CD4-positive, alpha-beta T cell treated with Interleukin-15 for 4 hours (primary cell): ENCODE measurements around the gene SLC27A3.

Source experiments
- DNase-seq: peaks from one replicate; pipeline ENCODE4 v3.0.0-alpha.2; 2020; ENCODE audit warnings: low spot score

SLC27A3 gene

DNA sequence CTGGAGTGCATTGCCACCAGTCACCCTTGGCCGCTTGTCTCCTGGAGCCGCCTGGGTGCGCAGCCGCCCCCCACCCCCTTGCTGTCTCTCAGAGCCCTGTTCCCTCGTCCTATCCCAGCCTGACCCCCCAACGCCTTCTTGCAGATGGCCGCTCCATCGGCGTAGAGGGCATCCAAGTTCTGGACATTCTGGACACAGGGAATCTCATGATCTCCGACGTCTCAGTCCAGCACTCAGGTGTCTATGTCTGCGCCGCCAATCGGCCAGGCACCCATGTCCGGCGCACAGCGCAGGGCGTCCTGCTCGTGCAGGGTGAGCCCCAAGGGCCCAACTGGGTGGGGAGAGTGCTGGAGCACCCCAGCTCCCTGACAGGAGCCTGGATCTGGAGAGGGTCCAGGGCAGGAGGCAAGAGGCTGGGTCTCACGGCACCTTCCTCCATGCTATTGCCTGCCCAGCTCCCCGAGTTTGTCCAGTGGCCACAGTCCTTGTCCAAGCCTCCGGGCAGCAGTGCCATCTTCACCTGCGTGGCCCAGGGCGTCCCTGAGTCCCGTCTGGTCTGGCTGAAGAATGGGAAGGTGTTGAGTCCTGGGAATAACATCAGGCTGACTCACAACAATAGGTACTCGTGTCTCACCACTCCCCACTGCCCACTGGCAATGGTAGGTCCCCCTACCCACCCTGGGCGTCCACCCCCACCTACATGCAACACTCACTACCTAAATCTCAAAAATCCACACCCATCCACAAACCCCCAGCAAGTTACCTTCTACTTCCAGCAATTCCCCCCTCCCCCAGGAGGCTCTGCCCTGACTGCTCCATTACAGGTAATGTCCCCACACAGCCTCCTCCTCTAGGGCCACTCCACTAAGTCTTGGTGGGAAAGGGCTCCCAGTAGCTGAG, 24.6 kb downstream of the SLC27A3 start:
- DNase-seq: no peak

DNA sequence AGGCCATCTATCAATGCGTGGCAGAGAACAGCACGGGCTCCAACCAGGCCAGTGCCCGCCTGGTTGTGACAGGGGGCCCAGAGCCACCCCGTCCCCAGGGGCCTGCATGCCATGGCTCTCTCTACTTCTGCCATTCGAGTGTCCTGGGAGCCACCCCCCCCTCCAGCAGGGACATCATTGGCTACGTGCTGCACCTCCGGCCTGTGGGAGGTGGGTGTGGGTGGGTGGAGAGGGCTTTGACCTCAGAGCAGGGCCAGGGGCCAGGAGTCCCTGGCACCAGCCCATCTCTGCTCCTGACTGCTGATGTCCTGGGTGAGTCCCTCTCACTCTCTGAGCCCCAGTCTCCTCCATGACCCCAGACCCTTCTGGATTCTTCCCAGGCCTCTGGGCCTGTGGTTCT, 25.3 kb downstream of the SLC27A3 start:
- no peak for DNase-seq

DNA sequence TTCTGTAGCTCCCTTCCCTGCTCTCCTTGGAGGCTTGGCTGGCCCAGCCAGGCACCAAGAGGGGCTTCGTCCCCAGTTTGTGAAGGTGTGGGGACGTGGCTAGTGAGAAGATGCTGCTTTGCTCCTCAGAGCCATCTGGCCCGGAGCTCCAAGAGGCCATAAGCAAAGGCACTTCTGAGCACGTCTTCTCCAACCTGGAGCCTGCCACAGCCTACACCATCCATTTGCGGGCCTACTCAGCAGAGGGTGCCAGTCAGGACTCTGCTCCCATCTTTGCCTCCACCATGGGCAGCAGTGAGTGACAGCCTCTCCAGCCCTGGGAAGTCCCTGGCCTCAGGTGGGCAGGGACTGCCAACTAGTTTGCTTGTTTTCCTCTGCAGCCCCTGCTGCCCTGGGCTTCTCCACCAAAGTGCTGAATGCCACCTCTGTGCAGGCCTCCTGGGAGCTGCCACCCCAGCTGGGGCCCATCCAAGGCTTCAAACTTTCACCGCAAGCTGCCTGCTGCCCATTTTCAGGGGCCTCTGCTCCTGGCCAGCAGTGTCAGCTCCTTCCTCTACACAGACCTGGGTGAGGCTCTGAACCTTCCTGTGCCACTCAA, 25.9 kb downstream of the SLC27A3 start:
- DNase-seq: no peak

DNA sequence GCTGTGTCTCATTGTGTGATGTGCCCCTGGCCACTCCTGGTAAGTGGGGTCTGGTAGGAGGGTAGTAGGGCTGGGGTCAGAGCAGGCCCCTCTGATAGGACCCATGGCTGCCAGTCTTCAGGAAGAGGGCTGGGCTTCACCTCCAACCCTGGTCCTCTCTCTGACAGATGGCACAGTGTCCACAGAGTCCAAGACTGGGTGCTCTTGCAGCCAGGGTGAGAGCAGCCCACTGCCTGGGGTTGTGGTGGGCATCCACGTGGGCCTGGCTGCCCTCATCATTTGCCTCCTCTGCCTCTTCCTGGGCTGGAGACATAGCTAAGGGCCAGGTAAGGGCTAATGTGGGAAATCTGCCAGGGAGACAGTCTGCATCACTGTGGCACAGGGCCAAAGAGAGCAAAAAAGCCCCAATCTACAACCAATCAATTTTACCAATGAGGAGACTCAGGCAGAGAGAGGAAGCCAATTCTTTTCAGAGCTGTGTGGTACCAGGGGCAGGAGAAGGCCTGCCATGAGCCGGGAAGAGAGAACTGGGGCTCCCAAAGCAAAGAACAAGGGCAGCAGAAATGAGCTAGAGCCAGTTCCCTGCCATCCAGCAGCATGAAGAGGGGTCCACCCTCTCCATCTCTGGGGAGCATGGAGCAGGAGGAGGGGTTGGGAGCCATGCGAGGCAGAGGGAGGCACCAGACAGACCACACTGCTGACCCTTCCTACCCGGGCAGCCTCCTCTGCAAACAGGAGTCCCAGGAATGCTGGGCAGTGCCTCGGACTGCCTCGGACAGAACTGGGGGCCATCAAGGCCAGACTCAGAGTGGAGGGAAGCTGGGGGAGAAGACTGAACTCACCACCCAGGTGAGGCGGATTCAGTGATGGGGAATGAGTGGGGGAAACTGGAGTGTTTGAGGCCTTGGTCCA, 26.8 kb downstream of the SLC27A3 start:
- DNase-seq: no peak

DNA sequence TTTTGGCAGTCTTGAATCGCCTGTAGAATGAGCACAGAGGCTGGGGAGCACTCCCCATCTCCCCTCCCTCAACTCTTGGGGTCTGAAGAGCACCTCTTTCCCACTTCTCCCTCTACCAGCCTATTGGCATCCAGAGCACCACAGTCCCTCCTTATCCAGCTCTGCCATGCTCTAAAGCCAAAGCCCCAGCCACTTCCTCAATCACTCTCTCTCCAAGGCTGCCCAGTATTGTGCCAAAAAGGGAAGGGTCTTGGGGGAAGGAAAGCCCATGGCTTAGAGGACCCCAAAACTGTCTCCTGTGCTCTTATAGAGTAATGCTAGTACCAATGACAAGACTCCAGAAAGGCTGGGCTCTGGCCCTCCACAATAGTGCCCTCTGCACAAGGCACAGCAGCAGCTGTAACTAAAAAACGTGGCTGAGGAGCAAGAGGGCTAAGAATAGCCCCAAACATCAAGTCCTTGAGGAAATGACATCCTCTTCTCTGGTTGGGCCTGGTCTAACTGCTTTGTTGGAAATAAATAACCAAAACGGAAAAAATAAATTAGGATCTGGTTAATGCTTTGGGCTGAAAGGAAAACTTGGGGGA, 28.4 kb downstream of the SLC27A3 start:
- no peak for DNase-seq

DNA sequence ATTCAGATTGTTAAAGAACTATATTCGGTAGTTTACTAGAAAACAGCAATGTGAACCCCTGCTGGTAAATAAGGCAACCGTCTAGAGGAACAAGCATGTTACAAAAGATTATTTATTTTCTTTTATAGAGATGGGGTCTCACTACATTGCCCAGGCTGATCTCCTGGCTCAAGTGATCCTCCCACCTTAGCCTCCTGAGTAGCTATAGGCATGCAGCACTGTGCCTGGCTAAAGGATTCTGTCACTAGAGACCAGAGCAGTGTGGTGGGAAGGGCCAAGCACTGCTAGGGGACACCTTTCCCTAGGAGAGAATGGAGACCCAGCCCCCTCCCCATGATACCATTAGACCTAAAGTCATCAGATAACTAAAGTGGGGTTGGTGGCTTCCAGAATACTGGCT, 28.9 kb downstream of the SLC27A3 start:
- no peak for DNase-seq

DNA sequence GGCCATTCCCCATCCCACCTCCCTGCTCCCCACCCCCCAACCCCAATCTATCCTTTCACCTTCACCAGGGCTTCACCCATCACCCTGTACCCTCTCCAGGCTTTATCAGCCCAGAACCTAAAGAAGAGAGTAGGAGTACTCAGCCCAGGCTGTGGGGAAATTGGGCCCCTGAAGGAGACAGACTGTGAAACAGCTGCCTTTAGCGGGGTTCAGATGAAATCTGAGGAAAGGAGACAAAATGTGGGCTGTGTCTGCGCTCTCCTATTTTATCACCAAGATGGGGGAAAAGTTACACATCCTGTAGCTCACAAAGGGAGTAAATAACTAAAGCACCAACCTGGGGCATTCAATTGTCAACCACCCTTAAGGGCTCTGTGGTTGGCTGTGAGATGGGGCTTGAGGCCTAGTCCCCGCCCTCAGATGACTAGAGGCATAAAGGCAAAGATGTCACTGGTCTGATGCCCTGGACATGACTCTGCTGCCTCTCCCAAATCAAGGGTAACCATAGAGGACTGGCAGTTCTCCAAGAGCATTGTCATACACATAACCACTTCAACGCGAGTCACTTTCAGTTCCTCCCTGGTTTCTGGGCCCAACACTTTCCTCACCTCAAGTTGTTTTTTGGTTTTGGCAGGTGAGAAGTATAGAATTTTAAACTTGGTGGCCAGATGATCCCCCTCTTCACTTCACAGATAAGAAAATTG, 30.0 kb downstream of the SLC27A3 start:
- DNase-seq: peak; percentile 88

DNA sequence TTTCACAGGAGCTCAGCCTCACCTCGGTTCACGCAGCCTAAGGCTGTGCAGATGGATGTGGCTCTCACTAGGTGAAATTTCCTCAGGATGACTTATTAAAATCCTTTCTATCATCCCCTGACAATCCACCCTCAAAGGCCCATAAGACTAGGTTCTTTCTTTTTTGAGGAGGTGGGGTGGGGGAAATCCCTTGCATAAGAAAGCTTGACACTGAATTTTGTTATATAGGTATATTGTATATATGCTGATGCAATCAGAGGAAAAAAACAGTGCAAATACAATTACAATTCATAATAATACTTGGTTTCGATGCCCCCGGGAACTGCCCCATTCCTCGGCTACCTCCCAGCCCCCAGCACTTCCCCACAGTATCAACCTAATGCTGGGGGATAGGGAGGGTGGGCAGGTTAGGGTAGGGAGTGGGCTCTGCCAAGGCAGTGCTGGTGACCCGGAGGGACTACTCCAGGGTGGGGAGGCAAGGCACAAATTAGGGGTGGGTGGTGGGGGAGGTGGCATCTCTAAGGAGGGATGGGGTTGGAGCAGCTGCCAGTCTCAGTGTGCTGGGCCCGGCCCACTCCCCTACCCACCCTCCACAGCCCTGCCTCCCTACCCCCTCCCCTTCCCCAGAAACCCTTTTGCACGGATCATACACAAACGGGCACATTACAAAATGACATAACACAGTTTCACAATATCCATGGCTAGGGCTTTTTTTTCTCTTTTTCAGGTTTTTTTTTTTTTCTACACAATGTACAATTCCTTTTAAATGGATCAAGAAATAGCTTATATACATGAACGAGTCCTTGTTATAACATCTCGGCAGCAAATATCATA, 30.9 kb downstream of the SLC27A3 start:
- no peak for DNase-seq

DNA sequence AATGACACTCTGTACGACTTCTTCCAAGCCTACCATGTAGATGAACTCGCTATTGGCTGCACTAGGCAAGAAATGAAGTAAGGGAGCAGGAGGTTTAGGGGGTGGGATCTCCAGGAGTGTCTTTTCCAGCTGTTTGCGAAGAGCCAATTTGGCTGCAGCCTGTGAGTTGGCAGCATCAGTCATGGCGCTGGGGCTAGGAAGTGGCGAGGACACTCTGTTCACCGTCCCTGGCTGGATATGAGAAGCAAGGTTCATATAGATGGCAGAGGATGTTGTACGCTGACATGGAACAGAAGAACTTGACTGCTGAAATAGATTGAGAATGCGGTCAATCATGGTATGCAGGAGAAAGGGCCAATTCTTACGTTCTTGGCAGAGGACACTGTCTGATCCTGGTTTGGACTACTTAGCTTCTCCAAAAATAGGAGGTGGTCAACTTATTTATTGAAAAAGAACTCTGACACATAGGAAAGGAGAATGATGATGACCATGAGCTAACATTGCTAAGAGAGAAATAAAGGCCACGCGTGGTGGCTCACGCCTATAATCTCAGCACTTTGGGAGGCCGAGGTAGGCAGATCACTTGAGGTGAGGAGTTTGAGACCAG, 41.2 kb downstream of the SLC27A3 start:
- no peak for DNase-seq

DNA sequence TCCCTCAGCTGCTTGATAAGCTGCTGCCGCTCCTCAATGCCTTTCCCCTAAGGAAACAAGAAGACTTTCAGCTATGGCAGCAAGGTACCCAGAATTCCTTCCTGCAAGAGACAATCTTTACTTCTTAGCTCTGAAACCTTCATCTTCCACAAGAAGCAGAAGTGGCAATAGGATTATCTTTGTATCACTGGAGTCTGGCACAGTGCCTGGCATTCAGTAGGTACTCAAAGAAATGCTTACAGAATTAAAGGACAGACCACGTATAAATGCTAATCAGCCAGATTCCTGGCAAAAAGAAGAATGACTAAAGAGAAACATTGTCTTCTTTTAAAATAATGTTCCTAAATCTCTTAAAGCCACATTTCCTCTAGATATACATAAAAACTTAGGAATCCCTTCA, 43.7 kb downstream of the SLC27A3 start:
- no peak for DNase-seq

DNA sequence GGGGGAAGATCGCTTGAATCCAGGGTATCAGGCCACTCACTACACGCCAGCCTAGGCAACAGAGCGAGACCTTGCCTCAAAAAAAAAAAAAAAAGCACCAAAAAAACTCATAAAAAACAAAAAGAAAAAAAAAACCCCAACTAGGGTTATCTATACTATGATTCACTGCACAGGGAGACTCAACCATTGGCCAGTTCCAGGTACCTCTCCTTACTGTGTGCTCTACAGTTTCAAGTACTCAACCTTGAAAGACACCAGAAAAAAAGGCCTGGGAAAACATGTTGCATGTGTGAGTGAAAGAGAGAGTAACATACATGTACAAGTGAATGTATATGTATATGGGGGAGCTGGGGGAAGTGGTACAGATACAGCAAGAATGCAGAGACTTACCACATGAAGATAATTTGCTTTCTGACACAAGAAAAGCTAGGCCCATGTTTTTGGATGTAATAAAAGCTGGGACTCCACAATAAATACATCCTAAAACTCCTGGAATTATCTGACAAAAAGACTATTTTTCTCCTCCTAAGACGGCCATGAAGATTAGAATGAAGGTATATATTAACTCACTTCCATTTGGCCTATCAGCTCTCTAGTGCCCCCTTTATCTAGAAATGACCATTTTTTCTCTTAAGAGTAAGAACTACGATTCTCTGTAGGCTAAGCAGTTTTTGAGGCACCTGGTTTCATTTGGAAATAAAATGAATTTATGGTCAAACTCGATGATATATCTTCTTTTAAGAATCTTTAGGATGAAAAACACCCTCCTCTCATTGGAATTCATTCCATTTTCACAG, 52.2 kb downstream of the SLC27A3 start:
- DNase-seq: no peak
